ENCODE data around the gene SLC34A1. TPM values are rescaled to one million over a fixed set of nuclear protein-coding genes. Genes with fewer than 3 reads are reported as not detected.
A peak's percentile ranks its signal among the peaks of the same experiment; 100 is the strongest.

The SLC34A1 gene
- total RNA-seq, 3 donors from 2014 or later (not counting 1 experiment from before 2014, with no cell fraction given) = 0.50 to 0.66 (median 0.63) TPM

GRCh38 chr5:177371120-177372033 is 12.9 kb upstream of the SLC34A1 start:
- no peak for DNase-seq
- no peak for TF ChIP-seq CTCF (IDR thresholded peaks at IDR 0.05)
- H3K27ac Mint-ChIP-seq = peak overlapping the region; percentile 50 to 55
- H3K36me3 Mint-ChIP-seq = no peaks in the 10 kb centered on the region
- peaks cover 22 to 39% of the 10 kb centered on the region in 2 donors for H3K4me1 Mint-ChIP-seq
- peak overlapping the region; percentile 31 for H3K4me3 Mint-ChIP-seq
- Histone ChIP-seq H3K4me3 (ENCODE audit: low read length) (peak overlapping the region; percentile 21), H3K27ac (ENCODE audit: low read length) (peak overlapping the region; percentile 32), H3K4me1 (ENCODE audit: control insufficient read depth, insufficient read depth, low read length) (peaks cover 47% of the 10 kb centered on the region), H3K27me3 (ENCODE audit: control insufficient read depth, insufficient read depth, low read length) (no peaks in the 10 kb centered on the region), H3K36me3 (ENCODE audit: control insufficient read depth, insufficient read depth, low read length) (peaks cover 57% of the 10 kb centered on the region), H3K9me3 (ENCODE audit: control insufficient read depth, insufficient read depth, low read length) (no peaks in the 10 kb centered on the region)
- H3K9me3 Mint-ChIP-seq = no peaks in the 10 kb centered on the region
- ATAC-seq = no peak
- intact Hi-C loops (cut with micrococcal nuclease) = no loop called here
- WGBS (ENCODE audit: insufficient coverage) = 72% methylated on average over 26 of the region's 26 CpGs
- no peaks in the 10 kb centered on the region for H3K27me3 Mint-ChIP-seq (ENCODE audit: low read depth in 2 of 2)

GRCh38 chr5:177372034-177372896 is 12.0 kb upstream of the SLC34A1 start:
- no peaks in the 10 kb centered on the region for H3K9me3 Mint-ChIP-seq
- peak overlapping the region; percentile 20 for H3K27ac ChIP-seq (ENCODE audit: low read length)

GRCh38 chr5:177372910-177373309 is 11.3 kb upstream of the SLC34A1 start:
- intact Hi-C loops (cut with micrococcal nuclease) = no loop called here
- DNase-seq = peak in 1 of 2 donors; percentile 56
- TF ChIP-seq CTCF (IDR thresholded peaks at IDR 0.05) = no peak
- Mint-ChIP-seq H3K4me1 (peaks cover 22 to 32% of the 10 kb centered on the region in 2 donors), H3K27me3 (ENCODE audit: low read depth in 2 of 2) (no peaks in the 10 kb centered on the region), H3K27ac (peak overlapping the region; percentile 50 to 55), H3K36me3 (no peaks in the 10 kb centered on the region), H3K9me3 (no peaks in the 10 kb centered on the region), H3K4me3 (peak overlapping the region; percentile 33)
- no peak overlapping the region for H3K4me3 ChIP-seq (ENCODE audit: low read length)
- H3K4me1 ChIP-seq (ENCODE audit: control insufficient read depth, insufficient read depth, low read length) = peaks cover 47% of the 10 kb centered on the region
- peaks cover 44% of the 10 kb centered on the region for H3K36me3 ChIP-seq (ENCODE audit: control insufficient read depth, insufficient read depth, low read length)
- WGBS (ENCODE audit: insufficient coverage) = 76% methylated on average over 6 of the region's 6 CpGs
- H3K9me3 ChIP-seq (ENCODE audit: control insufficient read depth, insufficient read depth, low read length) = no peaks in the 10 kb centered on the region
- no peaks in the 10 kb centered on the region for H3K27me3 ChIP-seq (ENCODE audit: control insufficient read depth, insufficient read depth, low read length)
- ATAC-seq = peak in 2 of 3 donors; percentile 33 to 41
- peak overlapping the region; percentile 20 for H3K27ac ChIP-seq (ENCODE audit: low read length)

More at GRCh38 chr5:177372034-177372896, 12.0 kb upstream of the SLC34A1 start:
- Mint-ChIP-seq H3K27ac (peak overlapping the region; percentile 50 to 55), H3K4me1 (peaks cover 22 to 32% of the 10 kb centered on the region in 2 donors), H3K27me3 (ENCODE audit: low read depth in 2 of 2) (no peaks in the 10 kb centered on the region), H3K36me3 (no peaks in the 10 kb centered on the region), H3K4me3 (peak overlapping the region; percentile 33)
- no peaks in the 10 kb centered on the region for H3K9me3 ChIP-seq (ENCODE audit: control insufficient read depth, insufficient read depth, low read length)
- peaks cover 51% of the 10 kb centered on the region for H3K36me3 ChIP-seq (ENCODE audit: control insufficient read depth, insufficient read depth, low read length)
- TF ChIP-seq CTCF (IDR thresholded peaks at IDR 0.05) = no peak
- peak in 2 of 3 donors; percentile 32 to 49 for ATAC-seq
- peak in 1 of 2 donors; percentile 55 for DNase-seq
- 70% methylated on average over 9 of the region's 12 CpGs for WGBS (ENCODE audit: insufficient coverage)
- H3K27me3 ChIP-seq (ENCODE audit: control insufficient read depth, insufficient read depth, low read length) = no peaks in the 10 kb centered on the region
- intact Hi-C loops (cut with micrococcal nuclease) = no loop called here
- no peak overlapping the region for H3K4me3 ChIP-seq (ENCODE audit: low read length)
- peaks cover 47% of the 10 kb centered on the region for H3K4me1 ChIP-seq (ENCODE audit: control insufficient read depth, insufficient read depth, low read length)
